ENCODE measurements around the gene ACP4. TPM values are rescaled to one million over a fixed set of nuclear protein-coding genes. Genes with fewer than 3 reads are reported as not detected.

Gene ACP4, protein sequence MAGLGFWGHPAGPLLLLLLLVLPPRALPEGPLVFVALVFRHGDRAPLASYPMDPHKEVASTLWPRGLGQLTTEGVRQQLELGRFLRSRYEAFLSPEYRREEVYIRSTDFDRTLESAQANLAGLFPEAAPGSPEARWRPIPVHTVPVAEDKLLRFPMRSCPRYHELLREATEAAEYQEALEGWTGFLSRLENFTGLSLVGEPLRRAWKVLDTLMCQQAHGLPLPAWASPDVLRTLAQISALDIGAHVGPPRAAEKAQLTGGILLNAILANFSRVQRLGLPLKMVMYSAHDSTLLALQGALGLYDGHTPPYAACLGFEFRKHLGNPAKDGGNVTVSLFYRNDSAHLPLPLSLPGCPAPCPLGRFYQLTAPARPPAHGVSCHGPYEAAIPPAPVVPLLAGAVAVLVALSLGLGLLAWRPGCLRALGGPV
- total RNA-seq: not detected
- not detected for polyA plus RNA-seq (2013, experiment 1 of 2)
- not detected for polyA plus RNA-seq (2013, experiment 2 of 2)
- long read RNA-seq, experiment 1: 0 reads
- long read RNA-seq, experiment 2: 0 reads
- long read RNA-seq, experiment 3: 0 reads
- long read RNA-seq, experiment 4: 0 reads

- Histone ChIP-seq H3K4me1 (ENCODE audit: control insufficient read depth, insufficient read depth, low read length) (no peaks in the 10 kb centered on the region), H3K36me3 (ENCODE audit: control insufficient read depth, insufficient read depth, low read length) (no peaks in the 10 kb centered on the region), H3K9me3 (ENCODE audit: control insufficient read depth, low read length) (no peaks in the 10 kb centered on the region), H3K27me3 (ENCODE audit: control insufficient read depth, insufficient read depth, low read length, poor library complexity, severe bottlenecking) (no peaks in the 10 kb centered on the region), H3K4me3 (ENCODE audit: low read length) (no peak within 1 kb of the TSS), H3K27ac (ENCODE audit: low read depth, low read length) (no peak within 1 kb of the TSS), H3K9ac (ENCODE audit: extremely low read depth, low read length, poor library complexity, severe bottlenecking) (no peak within 1 kb of the TSS)
- Mint-ChIP-seq H3K36me3 (ENCODE audit: low read depth) (no peaks in the 10 kb centered on the region), H3K9me3 (no peaks in the 10 kb centered on the region), H3K4me3 (no peak within 1 kb of the TSS), H3K27ac (no peak within 1 kb of the TSS), H3K4me1 (no peaks in the 10 kb centered on the region), H3K27me3 (ENCODE audit: insufficient read depth) (peaks cover 15% of the 10 kb centered on the region)
- TF ChIP-seq, protein P1, sequence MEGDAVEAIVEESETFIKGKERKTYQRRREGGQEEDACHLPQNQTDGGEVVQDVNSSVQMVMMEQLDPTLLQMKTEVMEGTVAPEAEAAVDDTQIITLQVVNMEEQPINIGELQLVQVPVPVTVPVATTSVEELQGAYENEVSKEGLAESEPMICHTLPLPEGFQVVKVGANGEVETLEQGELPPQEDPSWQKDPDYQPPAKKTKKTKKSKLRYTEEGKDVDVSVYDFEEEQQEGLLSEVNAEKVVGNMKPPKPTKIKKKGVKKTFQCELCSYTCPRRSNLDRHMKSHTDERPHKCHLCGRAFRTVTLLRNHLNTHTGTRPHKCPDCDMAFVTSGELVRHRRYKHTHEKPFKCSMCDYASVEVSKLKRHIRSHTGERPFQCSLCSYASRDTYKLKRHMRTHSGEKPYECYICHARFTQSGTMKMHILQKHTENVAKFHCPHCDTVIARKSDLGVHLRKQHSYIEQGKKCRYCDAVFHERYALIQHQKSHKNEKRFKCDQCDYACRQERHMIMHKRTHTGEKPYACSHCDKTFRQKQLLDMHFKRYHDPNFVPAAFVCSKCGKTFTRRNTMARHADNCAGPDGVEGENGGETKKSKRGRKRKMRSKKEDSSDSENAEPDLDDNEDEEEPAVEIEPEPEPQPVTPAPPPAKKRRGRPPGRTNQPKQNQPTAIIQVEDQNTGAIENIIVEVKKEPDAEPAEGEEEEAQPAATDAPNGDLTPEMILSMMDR (conservative IDR thresholded peaks at IDR 0.05): no peak
- DNase-seq: no peak
- WGBS, 2 experiments (ENCODE audit: insufficient coverage in 1 of 2, insufficient read length in 1 of 2): 95 to 100% methylated on average over 5 to 15 of the region's 15 CpGs
These were observed at the start of gene ACP4 for GRCh38 chr19:50790396-50790795. Gene ACP4, plus strand, starts transcription at chr19:50790415. Its CDS starts 0 bp downstream, at chr19:50790415.

GRCh38 chr19:50741179-50741933, 48.9 kb upstream of the ACP4 start:
- H3K27me3 Mint-ChIP-seq (ENCODE audit: insufficient read depth): peaks cover 28% of the 10 kb centered on the region
- TF ChIP-seq, protein P1 (conservative IDR thresholded peaks at IDR 0.05): no peak

GRCh38 chr19:50743537-50743936, 46.7 kb upstream of the ACP4 start:
- no peak for DNase-seq
- WGBS, 2 experiments (ENCODE audit: insufficient coverage in 1 of 2, insufficient read length in 1 of 2): 81 to 83% methylated on average over 3 to 6 of the region's 6 CpGs
- H3K27me3 ChIP-seq (ENCODE audit: control insufficient read depth, insufficient read depth, low read length, poor library complexity, severe bottlenecking): no peaks in the 10 kb centered on the region
- H3K9ac ChIP-seq (ENCODE audit: extremely low read depth, low read length, poor library complexity, severe bottlenecking): no peak overlapping the region
- peaks cover 2% of the 10 kb centered on the region for H3K4me1 Mint-ChIP-seq
- no peak overlapping the region for H3K27ac Mint-ChIP-seq
- peaks cover 20% of the 10 kb centered on the region for H3K27me3 Mint-ChIP-seq (ENCODE audit: insufficient read depth)
- H3K4me3 Mint-ChIP-seq: no peak overlapping the region
- no peaks in the 10 kb centered on the region for H3K4me1 ChIP-seq (ENCODE audit: control insufficient read depth, insufficient read depth, low read length)
- no peaks in the 10 kb centered on the region for H3K9me3 Mint-ChIP-seq
- H3K9me3 ChIP-seq (ENCODE audit: control insufficient read depth, low read length): no peaks in the 10 kb centered on the region
- no peak overlapping the region for H3K4me3 ChIP-seq (ENCODE audit: low read length)
- H3K27ac ChIP-seq (ENCODE audit: low read depth, low read length): no peak overlapping the region
- H3K36me3 Mint-ChIP-seq (ENCODE audit: low read depth): no peaks in the 10 kb centered on the region
- H3K36me3 ChIP-seq (ENCODE audit: control insufficient read depth, insufficient read depth, low read length): no peaks in the 10 kb centered on the region
- TF ChIP-seq, protein P1 (conservative IDR thresholded peaks at IDR 0.05): no peak

More at GRCh38 chr19:50741179-50741933, 48.9 kb upstream of the ACP4 start:
- Histone ChIP-seq H3K9me3 (ENCODE audit: control insufficient read depth, low read length) (no peaks in the 10 kb centered on the region), H3K27me3 (ENCODE audit: control insufficient read depth, insufficient read depth, low read length, poor library complexity, severe bottlenecking) (no peaks in the 10 kb centered on the region), H3K4me3 (ENCODE audit: low read length) (no peak overlapping the region), H3K4me1 (ENCODE audit: control insufficient read depth, insufficient read depth, low read length) (no peaks in the 10 kb centered on the region), H3K9ac (ENCODE audit: extremely low read depth, low read length, poor library complexity, severe bottlenecking) (no peak overlapping the region), H3K27ac (ENCODE audit: low read depth, low read length) (no peak overlapping the region), H3K36me3 (ENCODE audit: control insufficient read depth, insufficient read depth, low read length) (no peaks in the 10 kb centered on the region)
- WGBS, 2 experiments (ENCODE audit: insufficient coverage in 1 of 2, insufficient read length in 1 of 2): 72 to 75% methylated on average over 6 to 17 of the region's 18 CpGs
- Mint-ChIP-seq H3K4me1 (peaks cover 2% of the 10 kb centered on the region), H3K4me3 (no peak overlapping the region), H3K36me3 (ENCODE audit: low read depth) (no peaks in the 10 kb centered on the region), H3K27ac (no peak overlapping the region), H3K9me3 (no peaks in the 10 kb centered on the region)
- DNase-seq: no peak
